Measurements from ENCODE around the gene CDK10. TPM values are rescaled to one million over a fixed set of nuclear protein-coding genes. Genes with fewer than 3 reads are reported as not detected.

CDK10 gene
- total RNA-seq, 1 experiment from 2014 or later = 76.6 TPM

DNA sequence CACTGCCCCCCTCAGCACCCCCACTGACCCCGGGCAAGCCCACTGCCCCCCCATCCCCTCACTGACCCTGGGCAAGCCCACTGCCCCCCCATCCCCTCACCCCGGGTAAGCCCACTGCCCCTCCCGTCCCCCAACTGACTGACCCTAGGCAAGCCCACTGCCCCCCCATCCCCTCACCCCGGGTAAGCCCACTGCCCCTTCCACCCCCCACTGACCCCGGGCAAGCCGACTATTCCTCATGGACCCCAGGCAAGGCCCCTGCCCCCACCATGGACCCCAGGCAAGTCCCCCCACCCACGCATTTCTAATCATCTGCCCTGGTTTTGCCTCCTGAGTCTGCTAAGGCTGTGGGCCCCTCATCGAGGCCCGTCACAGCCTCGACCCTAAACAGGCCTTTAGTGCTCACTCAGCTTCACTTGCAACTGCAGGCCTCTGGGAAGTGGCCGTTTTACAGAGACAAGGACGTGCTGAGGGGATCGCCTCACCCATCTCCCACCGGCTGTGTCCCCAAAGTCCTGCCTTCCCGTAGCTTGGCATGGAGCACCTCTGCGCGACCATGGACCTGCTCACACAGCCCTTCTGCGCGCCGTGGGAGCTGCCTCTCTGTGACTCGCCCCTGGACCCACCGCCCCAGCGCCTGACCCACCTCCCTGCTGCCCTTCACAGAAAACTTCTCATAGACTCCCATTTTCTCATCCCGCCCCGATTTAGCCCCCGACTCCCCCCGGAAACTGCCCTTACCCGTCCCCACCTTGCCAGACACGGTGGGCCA is 30.6 kb downstream of the CDK10 start:
- no peak overlapping the region for H3K4me2 ChIP-seq
- peaks cover 23% of the 10 kb centered on the region for H3K4me1 ChIP-seq (replicated peaks; ENCODE audit: insufficient read depth)
- H2AFZ ChIP-seq = no peak overlapping the region
- peaks cover 23% of the 10 kb centered on the region for H3K79me2 ChIP-seq (ENCODE audit: low read depth)
- ChIA-PET POLR2A (ENCODE audit: unreplicated experiment) (interaction anchor here (0.6 to 0.7 kb wide), 2 partner anchors 17 to 159 kb away, joined by 5 to 8 read pairs; no protein-coding TSS in a partner anchor), CTCF (no interaction called here)
- H3K9me3 ChIP-seq (ENCODE audit: insufficient read depth, low read depth) = no peaks in the 10 kb centered on the region
- DNase-seq = no peak
- no peaks in the 10 kb centered on the region for H3K27me3 ChIP-seq (ENCODE audit: insufficient read depth, low read depth)
- no peaks in the 10 kb centered on the region for H3K9me2 ChIP-seq (ENCODE audit: insufficient read depth)
- H4K20me1 ChIP-seq (ENCODE audit: insufficient read depth) = no peaks in the 10 kb centered on the region
- H3K4me3 ChIP-seq = no peak overlapping the region
- no peak for TF ChIP-seq EZH2 (IDR thresholded peaks at IDR 0.05; ENCODE audit: low read depth)
- TF ChIP-seq, protein P1, sequence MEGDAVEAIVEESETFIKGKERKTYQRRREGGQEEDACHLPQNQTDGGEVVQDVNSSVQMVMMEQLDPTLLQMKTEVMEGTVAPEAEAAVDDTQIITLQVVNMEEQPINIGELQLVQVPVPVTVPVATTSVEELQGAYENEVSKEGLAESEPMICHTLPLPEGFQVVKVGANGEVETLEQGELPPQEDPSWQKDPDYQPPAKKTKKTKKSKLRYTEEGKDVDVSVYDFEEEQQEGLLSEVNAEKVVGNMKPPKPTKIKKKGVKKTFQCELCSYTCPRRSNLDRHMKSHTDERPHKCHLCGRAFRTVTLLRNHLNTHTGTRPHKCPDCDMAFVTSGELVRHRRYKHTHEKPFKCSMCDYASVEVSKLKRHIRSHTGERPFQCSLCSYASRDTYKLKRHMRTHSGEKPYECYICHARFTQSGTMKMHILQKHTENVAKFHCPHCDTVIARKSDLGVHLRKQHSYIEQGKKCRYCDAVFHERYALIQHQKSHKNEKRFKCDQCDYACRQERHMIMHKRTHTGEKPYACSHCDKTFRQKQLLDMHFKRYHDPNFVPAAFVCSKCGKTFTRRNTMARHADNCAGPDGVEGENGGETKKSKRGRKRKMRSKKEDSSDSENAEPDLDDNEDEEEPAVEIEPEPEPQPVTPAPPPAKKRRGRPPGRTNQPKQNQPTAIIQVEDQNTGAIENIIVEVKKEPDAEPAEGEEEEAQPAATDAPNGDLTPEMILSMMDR (conservative IDR thresholded peaks at IDR 0.05) = no peak
- peaks cover 41% of the 10 kb centered on the region for H3F3A ChIP-seq (ENCODE audit: insufficient read depth, low read depth)
- no TSS peak for BruUV-seq (replicated peaks)
- H3K36me3 ChIP-seq (ENCODE audit: low read depth) = no peaks in the 10 kb centered on the region
- intact Hi-C loops (cut with micrococcal nuclease; ENCODE audit: unreplicated experiment) = no loop called here
- no peak overlapping the region for H3K27ac ChIP-seq

DNA sequence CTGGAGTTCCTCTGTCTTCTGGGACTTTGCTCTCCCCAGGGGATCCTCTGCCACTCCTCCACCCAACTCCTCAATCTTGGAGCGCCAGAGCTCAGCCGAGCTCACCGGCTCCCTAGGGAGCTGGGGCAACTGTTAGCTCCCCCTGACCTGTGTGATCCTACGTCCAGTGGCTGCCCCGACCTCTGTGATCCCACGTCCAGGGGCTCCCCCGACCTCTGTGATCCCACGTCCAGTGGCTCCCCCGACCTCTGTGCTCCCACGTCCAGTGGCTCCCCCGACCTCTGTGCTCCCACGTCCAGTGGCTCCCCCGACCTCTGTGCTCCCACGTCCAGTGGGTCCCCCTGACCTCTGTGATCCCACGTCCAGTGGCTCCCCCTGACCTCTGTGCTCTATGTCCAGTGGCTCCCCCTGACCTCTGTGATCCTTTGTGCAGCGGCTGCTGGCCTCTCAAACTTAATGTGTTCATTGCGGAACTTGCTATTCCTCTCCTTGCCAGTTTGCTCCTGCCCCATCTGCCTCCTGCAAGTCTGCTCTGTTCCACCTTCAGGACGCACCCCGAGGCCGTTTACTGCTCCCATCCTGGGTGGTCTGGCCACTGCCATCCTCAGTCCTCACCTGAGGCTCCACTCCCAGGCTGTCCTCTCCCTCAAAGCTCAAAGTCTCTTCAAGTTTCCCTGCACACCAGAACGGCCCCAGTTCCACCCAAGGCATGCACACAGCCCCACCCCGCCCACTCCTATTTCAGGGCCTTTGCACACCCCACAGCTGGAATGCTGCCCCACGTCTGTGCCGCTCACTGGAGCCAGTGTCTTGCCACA is 31.4 kb downstream of the CDK10 start:
- no TSS peak for BruUV-seq (replicated peaks)
- Histone ChIP-seq H3K4me2 (no peak overlapping the region; the same call in 1 of the 2 replicates), H3K27me3 (ENCODE audit: insufficient read depth, low read depth) (no peaks in the 10 kb centered on the region), H4K20me1 (ENCODE audit: insufficient read depth) (peaks cover 2% of the 10 kb centered on the region), H3F3A (ENCODE audit: insufficient read depth, low read depth) (peaks cover 44% of the 10 kb centered on the region), H3K4me3 (no peak overlapping the region), H3K9me2 (ENCODE audit: insufficient read depth) (no peaks in the 10 kb centered on the region), H3K79me2 (ENCODE audit: low read depth) (peaks cover 23% of the 10 kb centered on the region), H3K36me3 (ENCODE audit: low read depth) (no peaks in the 10 kb centered on the region), H2AFZ (no peak overlapping the region), H3K4me1 (replicated peaks; ENCODE audit: insufficient read depth) (peaks cover 23% of the 10 kb centered on the region), H3K9me3 (ENCODE audit: insufficient read depth, low read depth) (no peaks in the 10 kb centered on the region), H3K27ac (no peak overlapping the region)
- DNase-seq = no peak
- POLR2A ChIA-PET (ENCODE audit: unreplicated experiment) = interaction anchor here (0.6 kb wide), 1 partner anchor 158 kb away, joined by 5 read pairs; no protein-coding TSS in a partner anchor
- TF ChIP-seq, protein P1 (conservative IDR thresholded peaks at IDR 0.05) = no peak
- TF ChIP-seq EZH2 (IDR thresholded peaks at IDR 0.05; ENCODE audit: low read depth) = no peak
- CTCF ChIA-PET = no interaction called here
- intact Hi-C loops (cut with micrococcal nuclease; ENCODE audit: unreplicated experiment) = no loop called here

DNA sequence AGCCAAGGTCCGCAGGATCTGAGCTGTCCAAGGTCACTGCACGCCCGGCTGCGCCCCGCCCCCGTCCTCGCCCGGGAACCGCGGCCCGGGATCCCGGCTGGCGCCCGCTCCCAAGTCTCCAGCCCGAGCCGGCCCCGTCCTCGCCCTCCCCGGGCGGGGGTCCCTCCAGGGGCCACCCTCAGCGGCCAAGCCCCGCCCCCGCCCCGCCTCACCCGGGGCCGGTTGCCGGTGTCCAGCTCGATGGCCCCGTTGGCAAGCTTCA is 34.0 kb downstream of the CDK10 start:
- Histone ChIP-seq H3K36me3 (ENCODE audit: low read depth) (no peaks in the 10 kb centered on the region), H3F3A (ENCODE audit: insufficient read depth, low read depth) (peaks cover 55% of the 10 kb centered on the region), H4K20me1 (ENCODE audit: insufficient read depth) (peaks cover 22% of the 10 kb centered on the region), H3K4me1 (replicated peaks; ENCODE audit: insufficient read depth) (peaks cover 29% of the 10 kb centered on the region), H3K4me2 (peak overlapping the region; percentile 95), H3K9me2 (ENCODE audit: insufficient read depth) (no peaks in the 10 kb centered on the region), H3K27me3 (ENCODE audit: insufficient read depth, low read depth) (no peaks in the 10 kb centered on the region), H2AFZ (peak overlapping the region; percentile 63; the same call in 1 of the 2 replicates), H3K9me3 (ENCODE audit: insufficient read depth, low read depth) (no peaks in the 10 kb centered on the region), H3K27ac (peak overlapping the region; percentile 91), H3K79me2 (ENCODE audit: low read depth) (peaks cover 25% of the 10 kb centered on the region), H3K4me3 (peak overlapping the region; percentile 93)
- ChIA-PET CTCF (interaction anchor here (1.1 kb wide), 1 partner anchor 20 kb away, joined by 3 read pairs; no protein-coding TSS in a partner anchor), POLR2A (ENCODE audit: unreplicated experiment) (interaction anchor here (0.6 kb wide), 1 partner anchor 14 kb away, joined by 6 read pairs; no protein-coding TSS in a partner anchor)
- peak in 1 of 2 experiments; percentile 69 for DNase-seq
- TF ChIP-seq, protein P1 (conservative IDR thresholded peaks at IDR 0.05) = no peak
- BruUV-seq (replicated peaks) = no TSS peak
- intact Hi-C loops (cut with micrococcal nuclease; ENCODE audit: unreplicated experiment) = no loop called here

Measured in PC-9 (cell line).